PFSK-1 (cell line): ENCODE data around the gene TCIRG1.

ENCODE experiments used
- FOXP2 ChIP-seq: optimal IDR thresholded peaks from 2 replicates; pipeline ENCODE3; 2011; ENCODE audit warnings: borderline replicate concordance, control low read depth, inconsistent platforms; ENCODE audit not compliant: insufficient read depth; ENCODE audit errors: extremely low read length, extremely low read depth
- POLR2AphosphoS5 ChIP-seq: IDR thresholded peaks from 2 replicates; pipeline ENCODE4 v1.6.1; 2012; ENCODE audit warnings: low read depth, mild to moderate bottlenecking, control low read depth, low read length, moderate library complexity
- REST ChIP-seq, 2 experiments: IDR thresholded peaks; 2 replicates each; pipeline versions ENCODE4 v1.6.1 to v1.8.0; 2011 to 2012; ENCODE audit warnings: low read depth in 2 of 2, low read length in 2 of 2, control low read depth in 1 of 2, inconsistent platforms in 1 of 2, mild to moderate bottlenecking in 1 of 2, moderate library complexity in 1 of 2; ENCODE audit not compliant: insufficient read depth in 1 of 2
- SIN3A ChIP-seq: IDR thresholded peaks from 2 replicates; pipeline ENCODE4 v1.6.1; 2012; ENCODE audit warnings: mild to moderate bottlenecking, low read length, moderate library complexity, borderline replicate concordance; ENCODE audit not compliant: insufficient read depth
- TAF1 ChIP-seq: IDR thresholded peaks from 2 replicates; pipeline ENCODE4 v1.6.1; 2012; ENCODE audit warnings: low read length, control low read depth, borderline replicate concordance; ENCODE audit not compliant: insufficient read depth

GRCh38 chr11:68048681-68049508 is 10.1 kb downstream of the TCIRG1 start:
- TF ChIP-seq POLR2AphosphoS5 (no peak), REST (IDR thresholded peaks at IDR 0.05; ENCODE audit: insufficient read depth in 1 of 2, low read depth in 2 of 2, low read length in 2 of 2) (no peak), FOXP2 (no peak), SIN3A (no peak), TAF1 (no peak)
